Neural cell (in vitro differentiated cells): ENCODE results near the gene SH3RF3. TPM values are rescaled to one million over a fixed set of nuclear protein-coding genes. Genes with fewer than 3 reads are reported as not detected.

Experiments
- H2AFZ ChIP-seq: fragments of 200-600, 300-800 bp; sonication (generic), shearing (Covaris generic); 2 replicates; pipeline ENCODE4 v1.6.0; 2014; ENCODE audit warnings: low read depth, mild to moderate bottlenecking, antibody characterized with exemption, low read length, moderate library complexity
- H3F3A ChIP-seq: fragments of 200-600 bp; shearing (Covaris generic); 2 replicates; pipeline ENCODE4 v1.6.1; 2016; ENCODE audit warnings: mild to moderate bottlenecking, moderate library complexity, mixed read lengths, antibody characterized with exemption, low read length; ENCODE audit not compliant: insufficient read depth, poor library complexity, severe bottlenecking
- H3K27ac ChIP-seq: fragments of 200-600, 300-800 bp; sonication (generic), shearing (Covaris generic); 2 replicates; pipeline ENCODE4 v1.5.1; 2014; ENCODE audit warnings: mild to moderate bottlenecking, low read length, moderate library complexity
- H3K27me3 ChIP-seq: fragments of 300-800, 200-600 bp; sonication (generic), shearing (Covaris generic); 2 replicates; pipeline ENCODE4 v1.6.0; 2014; ENCODE audit warnings: mild to moderate bottlenecking, low read depth, low read length, moderate library complexity; ENCODE audit not compliant: insufficient read depth
- H3K36me3 ChIP-seq: fragments of 300-800, 200-600 bp; sonication (generic), shearing (Covaris generic); 2 replicates; pipeline ENCODE4 v1.5.1; 2014; ENCODE audit warnings: mild to moderate bottlenecking, antibody characterized with exemption, low read length, moderate library complexity; ENCODE audit not compliant: insufficient read depth
- H3K4me2 ChIP-seq: fragments of 300-800, 200-600 bp; sonication (generic), shearing (Covaris generic); 2 replicates; pipeline ENCODE4 v1.6.0; 2014; ENCODE audit warnings: mild to moderate bottlenecking, low read length
- H3K4me3 ChIP-seq: fragments of 300-800, 200-600 bp; sonication (generic), shearing (Covaris generic); 2 replicates; pipeline ENCODE4 v1.5.1; 2014; ENCODE audit warnings: mild to moderate bottlenecking, low read length, moderate library complexity
- H3K79me2 ChIP-seq: fragments of 200-600 bp; shearing (Covaris generic); replicated peaks from 2 replicates; pipeline ENCODE4 v1.6.0; 2014; ENCODE audit warnings: mild to moderate bottlenecking, low read length, moderate library complexity; ENCODE audit not compliant: insufficient read depth
- H3K9ac ChIP-seq: fragments of 300-800, 200-600 bp; sonication (generic), shearing (Covaris generic); 2 replicates; pipeline ENCODE4 v1.6.1; 2016; ENCODE audit warnings: mild to moderate bottlenecking, low read length, mixed read lengths
- H3K9me2 ChIP-seq: fragments of 200-600 bp; shearing (Covaris generic); 2 replicates; pipeline ENCODE4 v1.6.1; 2016; ENCODE audit warnings: mild to moderate bottlenecking, low read length, mixed read lengths; ENCODE audit not compliant: insufficient read depth
- H3K9me3 ChIP-seq: fragments of 200-600, 300-800 bp; sonication (generic), shearing (Covaris generic); 2 replicates; pipeline ENCODE4 v1.6.1; 2016; ENCODE audit warnings: mild to moderate bottlenecking, mixed run types, low read length, moderate library complexity, mixed read lengths
- H4K20me1 ChIP-seq: fragments of 200-600 bp; shearing (Covaris generic); 2 replicates; pipeline ENCODE4 v1.6.1; 2016; ENCODE audit warnings: mild to moderate bottlenecking, mixed run types; ENCODE audit not compliant: insufficient read depth
- EP300 ChIP-seq: fragments of 450-650 bp; conservative IDR thresholded peaks from 2 replicates; pipeline ENCODE4 v1.6.1; 2014; ENCODE audit warnings: antibody characterized with exemption, mild to moderate bottlenecking, moderate library complexity; ENCODE audit not compliant: poor library complexity, severe bottlenecking
- EZH2 ChIP-seq: fragments of 200-600, 300-800 bp; shearing (Covaris generic), sonication (generic); IDR thresholded peaks from 2 replicates; pipeline ENCODE4 v1.6.1; 2014; ENCODE audit warnings: antibody characterized with exemption, low read length, borderline replicate concordance, mild to moderate bottlenecking; ENCODE audit not compliant: insufficient read depth, poor library complexity, severe bottlenecking
- MXI1 ChIP-seq: fragments of 450-650 bp; conservative IDR thresholded peaks from 2 replicates; pipeline ENCODE4 v1.6.1; 2014; ENCODE audit warnings: antibody characterized with exemption, mild to moderate bottlenecking; ENCODE audit not compliant: poor library complexity, severe bottlenecking
- POLR2AphosphoS5 ChIP-seq: IDR thresholded peaks from 2 replicates; pipeline ENCODE4 v1.6.1; 2012
- RAD21 ChIP-seq: fragments of 450-650 bp; conservative IDR thresholded peaks from 2 replicates; pipeline ENCODE4 v1.6.1; 2014; ENCODE audit warnings: antibody characterized with exemption, mild to moderate bottlenecking, moderate library complexity
- SMC3 ChIP-seq: fragments of 450-650 bp; conservative IDR thresholded peaks from 2 replicates; pipeline ENCODE4 v1.6.1; 2014; ENCODE audit warnings: antibody characterized with exemption, mild to moderate bottlenecking, moderate library complexity; ENCODE audit not compliant: poor library complexity
- TAF1 ChIP-seq: IDR thresholded peaks from 2 replicates; pipeline ENCODE4 v1.6.1; 2012; ENCODE audit warnings: low read depth
- polyA plus RNA-seq: library from polyadenylated mRNA; depleted of rRNA; stranded (reverse); fragments of >200 nt; gene quantifications from 2 replicates; pipeline ENCODE4 v1.2.3, GENCODE V29; 2014
- TF ChIP-seq, protein P1 (sequence below): IDR thresholded peaks from 2 replicates; pipeline ENCODE4 v1.6.1; 2012; ENCODE audit warnings: borderline replicate concordance
- TF ChIP-seq, protein P2 (sequence below): fragments of 450-650 bp; IDR thresholded peaks from 2 replicates; pipeline ENCODE4 v1.5.1; 2014; ENCODE audit warnings: antibody characterized with exemption, mild to moderate bottlenecking, moderate library complexity; ENCODE audit not compliant: poor library complexity, severe bottlenecking

SH3RF3 gene
- polyA plus RNA-seq, 1 donor from 2014 or later = 0.53 TPM

DNA sequence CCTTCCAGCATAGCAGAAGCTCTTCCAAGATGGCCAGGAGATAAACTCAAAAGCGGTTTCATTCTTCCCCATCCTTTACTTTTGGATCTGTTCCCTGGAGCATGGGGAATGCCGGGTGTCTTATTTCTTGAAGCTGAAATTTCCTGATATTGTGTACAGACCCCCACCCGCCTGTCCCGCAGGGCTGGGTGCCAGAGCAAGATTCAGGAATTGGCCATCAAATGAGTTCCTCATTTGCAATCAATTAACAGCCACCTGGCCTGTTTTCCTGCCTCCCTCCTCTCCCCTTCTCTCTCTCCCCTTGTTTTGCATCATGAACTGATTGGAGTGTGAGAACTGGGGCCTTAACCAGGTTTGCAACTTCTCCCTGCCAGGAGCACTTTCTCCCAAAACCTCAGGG is 202.1 kb downstream of the SH3RF3 start:
- no peak overlapping the region for H3K4me2 ChIP-seq
- H3K27ac ChIP-seq = no peak overlapping the region
- H3K4me3 ChIP-seq = no peak overlapping the region
- H3K9me3 ChIP-seq = no peaks in the 10 kb centered on the region
- H3F3A ChIP-seq = no peaks in the 10 kb centered on the region
- no peak overlapping the region for H2AFZ ChIP-seq
- TF ChIP-seq, protein P1, sequence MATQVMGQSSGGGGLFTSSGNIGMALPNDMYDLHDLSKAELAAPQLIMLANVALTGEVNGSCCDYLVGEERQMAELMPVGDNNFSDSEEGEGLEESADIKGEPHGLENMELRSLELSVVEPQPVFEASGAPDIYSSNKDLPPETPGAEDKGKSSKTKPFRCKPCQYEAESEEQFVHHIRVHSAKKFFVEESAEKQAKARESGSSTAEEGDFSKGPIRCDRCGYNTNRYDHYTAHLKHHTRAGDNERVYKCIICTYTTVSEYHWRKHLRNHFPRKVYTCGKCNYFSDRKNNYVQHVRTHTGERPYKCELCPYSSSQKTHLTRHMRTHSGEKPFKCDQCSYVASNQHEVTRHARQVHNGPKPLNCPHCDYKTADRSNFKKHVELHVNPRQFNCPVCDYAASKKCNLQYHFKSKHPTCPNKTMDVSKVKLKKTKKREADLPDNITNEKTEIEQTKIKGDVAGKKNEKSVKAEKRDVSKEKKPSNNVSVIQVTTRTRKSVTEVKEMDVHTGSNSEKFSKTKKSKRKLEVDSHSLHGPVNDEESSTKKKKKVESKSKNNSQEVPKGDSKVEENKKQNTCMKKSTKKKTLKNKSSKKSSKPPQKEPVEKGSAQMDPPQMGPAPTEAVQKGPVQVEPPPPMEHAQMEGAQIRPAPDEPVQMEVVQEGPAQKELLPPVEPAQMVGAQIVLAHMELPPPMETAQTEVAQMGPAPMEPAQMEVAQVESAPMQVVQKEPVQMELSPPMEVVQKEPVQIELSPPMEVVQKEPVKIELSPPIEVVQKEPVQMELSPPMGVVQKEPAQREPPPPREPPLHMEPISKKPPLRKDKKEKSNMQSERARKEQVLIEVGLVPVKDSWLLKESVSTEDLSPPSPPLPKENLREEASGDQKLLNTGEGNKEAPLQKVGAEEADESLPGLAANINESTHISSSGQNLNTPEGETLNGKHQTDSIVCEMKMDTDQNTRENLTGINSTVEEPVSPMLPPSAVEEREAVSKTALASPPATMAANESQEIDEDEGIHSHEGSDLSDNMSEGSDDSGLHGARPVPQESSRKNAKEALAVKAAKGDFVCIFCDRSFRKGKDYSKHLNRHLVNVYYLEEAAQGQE = no peak
- no peak for TF ChIP-seq EP300
- no peak for TF ChIP-seq SMC3
- no peak for TF ChIP-seq EZH2
- TF ChIP-seq POLR2AphosphoS5 = no peak
- no peak for TF ChIP-seq RAD21
- TF ChIP-seq MXI1 = no peak
- TF ChIP-seq TAF1 = no peak
- TF ChIP-seq, protein P2, sequence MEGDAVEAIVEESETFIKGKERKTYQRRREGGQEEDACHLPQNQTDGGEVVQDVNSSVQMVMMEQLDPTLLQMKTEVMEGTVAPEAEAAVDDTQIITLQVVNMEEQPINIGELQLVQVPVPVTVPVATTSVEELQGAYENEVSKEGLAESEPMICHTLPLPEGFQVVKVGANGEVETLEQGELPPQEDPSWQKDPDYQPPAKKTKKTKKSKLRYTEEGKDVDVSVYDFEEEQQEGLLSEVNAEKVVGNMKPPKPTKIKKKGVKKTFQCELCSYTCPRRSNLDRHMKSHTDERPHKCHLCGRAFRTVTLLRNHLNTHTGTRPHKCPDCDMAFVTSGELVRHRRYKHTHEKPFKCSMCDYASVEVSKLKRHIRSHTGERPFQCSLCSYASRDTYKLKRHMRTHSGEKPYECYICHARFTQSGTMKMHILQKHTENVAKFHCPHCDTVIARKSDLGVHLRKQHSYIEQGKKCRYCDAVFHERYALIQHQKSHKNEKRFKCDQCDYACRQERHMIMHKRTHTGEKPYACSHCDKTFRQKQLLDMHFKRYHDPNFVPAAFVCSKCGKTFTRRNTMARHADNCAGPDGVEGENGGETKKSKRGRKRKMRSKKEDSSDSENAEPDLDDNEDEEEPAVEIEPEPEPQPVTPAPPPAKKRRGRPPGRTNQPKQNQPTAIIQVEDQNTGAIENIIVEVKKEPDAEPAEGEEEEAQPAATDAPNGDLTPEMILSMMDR = no peak
- no peaks in the 10 kb centered on the region for H4K20me1 ChIP-seq
- H3K27me3 ChIP-seq = no peaks in the 10 kb centered on the region
- H3K9ac ChIP-seq = no peak overlapping the region
- no peaks in the 10 kb centered on the region for H3K9me2 ChIP-seq
- H3K36me3 ChIP-seq = no peaks in the 10 kb centered on the region
- H3K79me2 ChIP-seq = no peaks in the 10 kb centered on the region

DNA sequence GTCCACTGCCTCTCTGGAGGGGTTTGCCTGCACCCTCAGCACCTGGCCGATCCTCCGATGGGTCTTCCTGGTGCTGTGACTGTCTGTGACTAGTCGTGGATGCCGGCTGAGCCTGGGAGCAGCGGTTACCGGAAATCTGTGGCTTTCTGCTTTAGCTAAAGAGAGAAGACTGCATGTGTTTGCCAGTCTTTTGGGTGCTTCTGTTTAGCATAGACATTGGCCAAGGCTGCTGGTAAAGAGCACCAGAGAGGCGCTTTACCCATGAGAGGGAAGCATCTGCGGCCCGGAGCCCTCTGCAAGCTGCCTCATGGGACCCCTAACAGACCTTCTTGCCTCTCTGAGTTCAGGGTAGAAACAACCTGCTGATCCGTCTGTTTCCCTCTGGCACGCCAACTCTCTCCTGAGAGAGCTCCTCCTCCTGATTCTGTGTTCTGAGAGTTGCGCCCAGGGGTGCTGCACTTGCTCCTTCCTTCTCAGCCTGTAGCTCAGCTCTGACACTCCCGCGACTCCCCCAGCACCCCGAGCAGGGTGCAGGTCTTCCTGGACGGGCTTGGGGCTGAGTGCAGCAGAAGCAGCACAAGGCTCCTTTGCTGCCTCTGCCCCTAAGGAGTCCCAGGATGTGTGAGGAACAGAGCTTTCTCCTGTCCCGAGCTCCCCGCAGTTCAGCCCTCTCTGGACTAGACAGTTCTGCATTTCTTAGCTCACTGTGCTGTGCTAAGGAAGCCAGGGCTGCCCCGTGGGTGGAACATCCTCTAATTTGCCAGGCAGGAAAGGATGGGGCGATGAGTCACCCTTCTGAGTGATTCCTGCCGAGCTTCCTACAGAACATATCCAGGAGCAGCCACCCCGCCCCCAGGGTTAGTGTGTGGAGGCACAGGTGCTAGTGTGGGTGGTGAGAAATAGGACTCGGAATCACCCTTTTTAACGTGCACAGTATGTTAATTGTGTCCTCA is 203.2 kb downstream of the SH3RF3 start:
- Histone ChIP-seq H4K20me1 (no peaks in the 10 kb centered on the region), H3K27ac (no peak overlapping the region), H3K4me3 (no peak overlapping the region), H3K9me2 (no peaks in the 10 kb centered on the region), H3K9me3 (no peaks in the 10 kb centered on the region), H3K79me2 (no peaks in the 10 kb centered on the region), H3K27me3 (no peaks in the 10 kb centered on the region), H3F3A (no peaks in the 10 kb centered on the region), H3K36me3 (no peaks in the 10 kb centered on the region), H3K4me2 (no peak overlapping the region), H3K9ac (no peak overlapping the region), H2AFZ (no peak overlapping the region)
- TF ChIP-seq, protein P2 = no peak
- TF ChIP-seq EP300 (no peak), MXI1 (no peak), SMC3 (no peak), TAF1 (no peak)
